Measurements from ENCODE around the gene PLCH1. TPM values are rescaled to one million over a fixed set of nuclear protein-coding genes. Genes with fewer than 3 reads are reported as not detected.
A peak's percentile ranks its signal among the peaks of the same experiment; 100 is the strongest.

PLCH1 gene
- total and polyA plus RNA-seq, 8 donors = 0.91 to 4.4 (median 2.3) TPM

DNA sequence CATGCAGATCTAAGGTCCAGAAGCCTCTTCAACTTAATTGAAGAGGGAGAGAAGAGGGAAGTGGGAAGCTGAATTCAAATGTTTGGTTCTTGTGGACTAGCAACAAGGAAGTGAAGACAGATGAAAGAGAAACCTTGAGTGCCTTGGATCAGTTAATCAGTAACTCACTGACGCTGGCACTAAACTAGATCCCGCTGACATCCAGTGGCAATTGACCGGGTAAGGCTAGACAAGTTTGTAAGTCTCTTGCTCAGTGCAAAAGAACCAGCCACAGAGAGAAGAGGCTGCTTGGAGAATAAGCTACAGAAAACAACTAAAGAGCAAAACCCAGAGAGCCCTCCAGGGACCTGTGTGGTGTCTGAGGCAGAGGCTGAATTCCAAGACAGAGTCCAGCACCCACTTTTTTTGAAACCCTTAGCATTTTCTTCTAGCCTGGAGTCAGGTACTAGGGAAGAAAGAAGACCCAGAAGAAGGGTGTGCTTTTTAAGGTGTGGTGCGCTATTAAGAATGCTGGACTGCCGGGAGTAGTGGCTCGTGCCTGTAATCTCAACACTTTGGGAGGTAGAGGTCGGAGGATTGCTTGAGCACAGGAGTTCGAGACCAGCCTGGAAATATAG, 6.9 kb downstream of the PLCH1 start:
- no peak for FAIRE-seq
- H3K9me3 ChIP-seq = no peaks in the 10 kb centered on the region
- H3K36me3 ChIP-seq = no peaks in the 10 kb centered on the region
- peak; percentile 97 to 99 (median 98) for ATAC-seq
- TF ChIP-seq, protein P1, sequence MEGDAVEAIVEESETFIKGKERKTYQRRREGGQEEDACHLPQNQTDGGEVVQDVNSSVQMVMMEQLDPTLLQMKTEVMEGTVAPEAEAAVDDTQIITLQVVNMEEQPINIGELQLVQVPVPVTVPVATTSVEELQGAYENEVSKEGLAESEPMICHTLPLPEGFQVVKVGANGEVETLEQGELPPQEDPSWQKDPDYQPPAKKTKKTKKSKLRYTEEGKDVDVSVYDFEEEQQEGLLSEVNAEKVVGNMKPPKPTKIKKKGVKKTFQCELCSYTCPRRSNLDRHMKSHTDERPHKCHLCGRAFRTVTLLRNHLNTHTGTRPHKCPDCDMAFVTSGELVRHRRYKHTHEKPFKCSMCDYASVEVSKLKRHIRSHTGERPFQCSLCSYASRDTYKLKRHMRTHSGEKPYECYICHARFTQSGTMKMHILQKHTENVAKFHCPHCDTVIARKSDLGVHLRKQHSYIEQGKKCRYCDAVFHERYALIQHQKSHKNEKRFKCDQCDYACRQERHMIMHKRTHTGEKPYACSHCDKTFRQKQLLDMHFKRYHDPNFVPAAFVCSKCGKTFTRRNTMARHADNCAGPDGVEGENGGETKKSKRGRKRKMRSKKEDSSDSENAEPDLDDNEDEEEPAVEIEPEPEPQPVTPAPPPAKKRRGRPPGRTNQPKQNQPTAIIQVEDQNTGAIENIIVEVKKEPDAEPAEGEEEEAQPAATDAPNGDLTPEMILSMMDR (IDR thresholded peaks at IDR 0.05) = no peak
- WGBS, 2 donors = 8 to 9% methylated on average over 8 of the region's 8 CpGs
- H3K27me3 ChIP-seq = no peaks in the 10 kb centered on the region
- peak in 4 of 6 donors; percentile 51 to 84 (median 82) for DNase-seq
- H3K27ac ChIP-seq = peak overlapping the region; percentile 62 to 92 (median 86)
- intact Hi-C loops (cut with DNase I) = no loop called here
- peaks cover 0 to 3% (median 0%) of the 10 kb centered on the region in 3 donors for H3K4me1 ChIP-seq
- peak overlapping the region in 2 of 4 donors; percentile 24 to 30 for H3K4me3 ChIP-seq

DNA sequence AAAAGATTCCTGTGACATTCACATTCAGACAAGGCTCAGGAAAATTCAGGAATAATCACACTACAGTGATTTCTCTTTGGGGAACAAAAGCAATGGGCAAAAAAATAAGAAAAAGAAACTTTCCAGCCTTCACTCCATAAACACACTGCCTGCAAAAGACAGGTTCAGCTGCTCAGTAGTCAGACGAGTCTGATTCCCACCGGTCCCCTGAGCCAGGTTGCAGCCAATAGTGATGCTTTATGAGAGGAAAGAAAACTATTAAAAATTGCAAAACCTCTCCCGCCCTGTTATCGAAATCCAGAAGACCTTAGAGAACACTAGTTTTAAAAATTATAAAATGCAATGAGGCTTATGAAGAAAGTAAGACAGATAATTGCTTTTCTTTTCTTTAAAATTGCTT, 8.5 kb downstream of the PLCH1 start:
- ATAC-seq (peak in 1 of 4 donors; percentile 42), FAIRE-seq (no peak), DNase-seq (no peak)
- Histone ChIP-seq H3K36me3 (no peaks in the 10 kb centered on the region), H3K4me3 (peak overlapping the region in 1 of 4 donors; percentile 30), H3K9me3 (no peaks in the 10 kb centered on the region), H3K4me1 (peaks cover 0 to 3% (median 0%) of the 10 kb centered on the region in 3 donors), H3K27ac (peak overlapping the region in 2 of 4 donors; percentile 92), H3K27me3 (no peaks in the 10 kb centered on the region)
- TF ChIP-seq, protein P1 (IDR thresholded peaks at IDR 0.05) = no peak
- 23 to 29% methylated on average over 4 of the region's 4 CpGs for WGBS, 2 donors
- intact Hi-C loops (cut with DNase I) = no loop called here

DNA sequence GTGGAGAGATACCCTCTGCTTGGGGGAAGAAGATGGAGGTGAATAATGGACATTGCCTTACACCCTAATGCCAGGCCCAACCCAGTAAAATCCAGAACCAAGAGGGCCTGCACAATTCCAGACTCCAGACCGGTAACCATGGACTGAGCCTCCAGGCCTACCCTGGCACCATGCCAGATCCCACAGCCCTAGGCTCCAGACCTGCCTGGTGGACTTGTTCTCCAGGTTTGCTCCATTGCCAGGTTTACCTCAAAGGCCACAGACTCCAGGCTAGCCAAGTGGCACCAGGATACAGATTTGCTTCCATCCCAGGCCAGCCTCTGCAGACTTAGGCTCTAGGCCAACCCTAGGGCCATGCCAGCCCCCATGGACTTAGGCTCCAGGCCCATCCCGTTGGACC, 14.0 kb downstream of the PLCH1 start:
- H3K4me3 ChIP-seq = no peak overlapping the region
- ATAC-seq (no peak), DNase-seq (peak in 1 of 6 donors; percentile 54), FAIRE-seq (no peak)
- no peaks in the 10 kb centered on the region for H3K36me3 ChIP-seq
- 83 to 84% methylated on average over 2 of the region's 2 CpGs for WGBS, 2 donors
- no peaks in the 10 kb centered on the region for H3K9me3 ChIP-seq
- H3K4me1 ChIP-seq = no peaks in the 10 kb centered on the region
- TF ChIP-seq, protein P1 (IDR thresholded peaks at IDR 0.05) = no peak
- no peak overlapping the region for H3K27ac ChIP-seq
- intact Hi-C loops (cut with DNase I) = no loop called here
- no peaks in the 10 kb centered on the region for H3K27me3 ChIP-seq

DNA sequence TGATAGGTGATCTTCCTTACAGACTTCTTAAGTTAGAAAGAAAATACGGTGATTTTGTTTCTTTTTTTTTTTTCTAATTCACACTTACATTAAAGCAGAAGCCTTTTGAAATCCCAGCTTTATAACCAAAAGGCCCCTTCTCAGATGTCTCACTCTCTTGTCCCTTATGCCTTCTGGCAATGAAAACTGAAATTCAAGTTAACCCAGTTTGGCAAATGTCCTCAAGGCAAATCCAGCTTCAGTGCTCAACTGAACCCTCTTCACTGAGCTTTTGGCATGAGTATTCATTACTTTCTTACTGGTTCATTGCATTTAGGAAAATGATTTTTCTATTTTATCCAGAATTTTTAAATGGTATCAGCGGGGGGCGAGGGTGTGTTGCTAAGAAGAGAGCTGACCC, 17.0 kb downstream of the PLCH1 start:
- H3K9me3 ChIP-seq = no peaks in the 10 kb centered on the region
- H3K36me3 ChIP-seq = no peaks in the 10 kb centered on the region
- no peak overlapping the region for H3K4me3 ChIP-seq
- DNase-seq (no peak), FAIRE-seq (no peak), ATAC-seq (no peak)
- TF ChIP-seq, protein P1 (IDR thresholded peaks at IDR 0.05) = no peak
- no peak overlapping the region for H3K27ac ChIP-seq
- no peaks in the 10 kb centered on the region for H3K27me3 ChIP-seq
- no peaks in the 10 kb centered on the region for H3K4me1 ChIP-seq
- intact Hi-C loops (cut with DNase I) = no loop called here
- 92 to 96% methylated on average over 3 of the region's 3 CpGs for WGBS, 2 donors

DNA sequence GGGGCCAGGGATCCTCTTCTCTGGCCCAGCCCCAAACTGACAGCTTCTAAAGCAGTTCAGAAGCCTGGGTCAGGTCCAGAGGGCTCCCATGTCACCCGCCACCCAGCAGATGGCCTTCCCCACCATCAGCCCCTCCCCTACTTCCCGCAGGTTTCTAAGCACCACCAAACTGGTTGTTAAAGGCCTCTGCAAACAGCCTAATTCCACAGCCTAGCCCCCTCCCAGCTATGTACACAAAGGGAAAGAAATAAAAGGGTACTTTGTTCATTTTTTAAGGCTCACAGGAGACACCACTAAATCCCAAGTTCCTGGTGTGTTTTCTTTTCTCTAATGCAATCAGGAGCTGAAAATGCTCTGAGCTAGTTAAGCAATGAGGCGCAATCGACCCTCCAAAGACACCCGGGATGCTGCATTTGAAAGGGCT, 30.6 kb downstream of the PLCH1 start:
- no peaks in the 10 kb centered on the region for H3K9me3 ChIP-seq
- no peak overlapping the region for H3K4me3 ChIP-seq
- H3K27me3 ChIP-seq = no peaks in the 10 kb centered on the region
- TF ChIP-seq, protein P1 (IDR thresholded peaks at IDR 0.05) = no peak
- intact Hi-C loops (cut with DNase I) = no loop called here
- ATAC-seq (peak in 3 of 4 donors; percentile 23 to 70 (median 56)), FAIRE-seq (no peak), DNase-seq (no peak)
- WGBS, 2 donors = 64% methylated on average over 5 of the region's 5 CpGs
- peaks cover 0 to 5% (median 0%) of the 10 kb centered on the region in 3 donors for H3K4me1 ChIP-seq
- H3K27ac ChIP-seq = peak overlapping the region in 2 of 4 donors; percentile 21 to 39
- no peaks in the 10 kb centered on the region for H3K36me3 ChIP-seq

All from pancreas (tissue), 10 donors.